GM21717 (cell line): ENCODE data around the gene GSTM5.
"Not testable (repeated sequence)": the region's sequence is repeated elsewhere in the genome, so short reads cannot be mapped to it uniquely, and the experiment has no call there.

Source experiments
- ATAC-seq: cut with Tn5 transposase; IDR thresholded peaks from one replicate; pipeline ENCODE4 v1.9.1; 2021; ENCODE audit warnings: mild to moderate bottlenecking, moderate library complexity; ENCODE audit not compliant: unreplicated experiment

The GSTM5 gene

DNA sequence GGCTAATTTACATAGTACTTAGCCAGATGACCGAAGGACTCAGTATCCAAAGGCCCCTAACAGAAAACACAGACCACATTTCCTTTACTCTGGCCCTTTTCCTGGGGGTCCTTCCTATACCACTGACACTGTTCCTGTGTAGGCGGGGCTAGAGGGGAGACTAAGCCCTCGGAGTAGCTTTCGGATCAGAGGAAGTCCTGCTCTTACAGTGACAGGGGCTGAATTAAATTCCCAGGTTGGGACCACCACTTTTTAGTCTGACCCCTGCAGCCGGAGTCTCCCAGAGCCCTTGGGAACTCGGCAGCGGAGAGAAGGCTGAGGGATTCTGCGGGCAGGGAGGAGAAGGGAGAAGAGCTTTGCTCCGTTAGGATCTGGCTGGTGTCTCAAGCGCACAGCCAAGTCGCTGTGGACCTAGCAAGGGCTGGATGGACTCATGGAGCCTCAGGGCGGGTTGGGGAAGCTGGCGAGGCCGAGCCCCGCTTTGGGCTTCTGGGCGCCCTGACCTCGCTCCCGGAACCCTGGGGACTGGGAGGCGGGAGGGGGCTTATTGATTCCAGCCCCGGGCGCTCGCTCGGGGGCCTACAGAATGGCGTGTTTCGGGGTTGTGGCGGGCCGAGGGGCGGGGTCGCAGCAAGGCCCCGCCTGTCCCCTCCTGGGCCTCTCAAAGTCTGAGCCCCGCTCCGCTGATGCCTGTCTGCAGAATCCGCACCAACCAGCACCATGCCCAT lies at the start of gene GSTM5:
Gene GSTM5, plus strand, starts transcription at position 659 of the 728 bp plus-strand sequence. Its CDS starts 62 bp downstream, at position 721.
- not testable (repeated sequence) for ATAC-seq

DNA sequence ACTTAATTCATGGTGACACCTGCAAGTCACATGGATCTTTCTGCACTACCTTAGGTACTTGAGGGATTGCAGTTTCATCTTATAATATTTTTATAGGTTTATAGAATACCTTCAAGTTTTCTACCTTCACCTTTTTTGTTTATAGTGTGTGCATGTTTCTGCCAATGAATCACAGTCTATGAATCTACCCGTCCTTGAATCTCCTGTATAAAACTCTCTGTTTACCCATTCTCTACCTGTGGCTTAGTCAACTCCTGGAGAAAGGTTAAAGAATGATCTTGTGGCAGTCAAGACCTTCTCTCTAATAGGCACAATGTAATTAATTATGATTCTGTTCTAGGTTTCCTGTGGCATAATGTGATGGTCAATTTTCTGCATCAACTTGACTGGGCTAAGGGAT lies 47.4 kb upstream of the GSTM5 start:
- ATAC-seq: no peak

DNA sequence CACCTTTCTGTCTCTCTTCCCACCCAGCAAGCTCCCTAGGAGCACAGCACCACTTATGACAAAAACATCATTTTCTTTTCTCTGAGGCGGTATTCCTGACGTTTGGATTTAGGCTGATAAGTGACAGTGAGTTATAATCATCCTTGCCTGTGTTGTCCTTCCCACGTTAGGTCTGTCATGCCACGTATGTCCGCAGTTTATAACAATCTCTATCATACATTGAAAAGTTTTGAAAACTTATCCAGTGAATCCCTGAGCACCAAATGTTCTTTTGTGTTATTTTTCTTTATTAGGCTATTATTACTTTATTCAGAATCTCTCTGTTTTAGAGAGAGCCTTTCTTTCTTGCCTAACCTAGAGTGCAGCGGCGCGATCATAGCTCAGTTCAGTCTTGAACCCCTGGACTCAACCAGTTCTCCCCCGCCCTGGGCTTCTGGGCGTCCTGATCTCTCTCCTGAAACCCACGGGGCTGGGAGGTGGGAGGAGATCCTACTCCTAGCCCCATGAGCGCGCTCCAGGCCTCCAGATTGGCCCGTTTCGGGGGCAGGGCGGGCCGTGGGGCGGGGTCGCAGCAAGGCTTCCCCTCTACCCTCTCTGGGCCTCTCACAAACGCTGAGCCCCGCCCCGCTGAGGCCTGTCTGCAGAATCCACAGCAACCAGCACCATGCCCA lies 44.5 kb upstream of the GSTM5 start, which contains the start of gene GSTM2:
Gene GSTM2, plus strand, starts transcription at position 606 of the 671 bp plus-strand sequence. Its CDS starts 59 bp downstream, at position 665.
- ATAC-seq: peak; percentile 80

DNA sequence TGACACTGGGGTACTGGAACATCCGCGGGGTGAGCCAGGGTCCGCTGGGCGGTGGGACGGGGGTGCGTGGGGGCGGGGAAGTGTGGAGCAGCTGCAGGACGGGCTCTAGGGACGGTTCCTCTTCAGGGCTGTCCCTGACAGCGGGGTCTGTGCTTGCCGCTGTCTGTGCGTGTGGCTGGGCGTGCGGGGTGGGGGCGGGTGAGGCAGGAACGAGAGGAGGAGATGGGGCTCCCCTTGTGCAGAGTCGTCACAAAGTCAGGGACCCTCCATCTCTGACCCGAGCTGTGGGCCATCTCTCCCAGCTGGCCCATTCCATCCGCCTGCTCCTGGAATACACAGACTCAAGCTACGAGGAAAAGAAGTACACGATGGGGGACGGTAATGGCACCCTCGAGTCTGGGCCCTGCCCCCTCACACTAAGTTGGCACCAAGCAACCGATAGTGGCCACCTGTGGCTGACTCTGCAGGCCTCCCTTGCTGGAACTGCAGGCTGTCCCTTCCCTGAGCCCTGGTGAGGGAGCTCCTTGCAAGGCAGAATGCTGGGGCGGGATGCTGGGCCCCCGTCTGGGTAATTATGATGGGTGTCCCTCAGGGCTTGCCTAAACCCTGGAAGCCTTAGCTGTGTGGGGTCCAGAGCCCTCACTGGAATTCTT lies 43.8 kb upstream of the GSTM5 start:
- ATAC-seq: no peak

DNA sequence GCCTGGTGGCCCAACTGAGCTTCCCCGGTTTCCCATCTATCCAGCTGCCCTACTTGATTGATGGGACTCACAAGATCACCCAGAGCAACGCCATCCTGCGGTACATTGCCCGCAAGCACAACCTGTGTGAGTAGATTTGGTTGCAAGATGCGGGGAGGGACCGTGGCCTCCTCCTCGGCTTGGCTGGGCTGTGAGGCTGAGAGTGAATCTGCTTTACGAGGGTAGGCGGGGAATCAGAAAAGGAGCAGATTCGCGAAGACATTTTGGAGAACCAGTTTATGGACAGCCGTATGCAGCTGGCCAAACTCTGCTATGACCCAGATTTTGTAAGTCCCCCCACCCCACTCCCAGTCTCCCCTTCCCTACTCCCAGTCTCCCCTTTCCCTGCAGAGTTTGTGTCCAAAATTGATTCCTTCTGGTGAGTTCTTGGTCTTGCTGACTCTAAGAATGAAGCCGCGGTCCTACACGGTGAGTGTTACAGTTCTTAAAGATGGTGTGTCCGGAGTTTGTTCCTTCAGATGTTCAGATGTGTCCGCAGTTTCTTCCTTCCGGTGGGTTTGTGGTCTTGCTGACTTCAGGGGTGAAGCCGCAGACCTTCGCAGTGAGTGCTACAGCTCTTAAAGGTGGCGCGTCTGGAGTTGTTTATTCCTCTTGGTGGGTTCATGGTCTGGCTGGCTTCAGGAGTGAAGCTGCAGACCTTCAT lies 42.7 kb upstream of the GSTM5 start:
- no peak for ATAC-seq

DNA sequence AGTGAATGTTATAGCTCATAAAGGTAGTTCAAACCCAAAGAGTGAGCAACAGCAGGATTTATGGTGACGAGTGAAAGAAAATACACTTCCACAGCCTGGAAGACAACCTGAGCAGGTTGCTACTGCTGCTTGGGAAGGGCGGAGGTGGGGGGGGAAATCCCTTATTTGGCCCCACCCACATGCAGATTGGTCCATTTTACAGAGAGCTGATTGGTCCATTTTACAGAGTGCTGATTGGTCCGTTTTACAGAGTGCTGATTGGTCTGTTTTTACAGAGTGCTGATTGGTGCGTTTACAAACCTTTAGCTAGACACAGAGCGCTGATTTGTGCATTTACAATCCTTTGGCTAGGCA lies 42.1 kb upstream of the GSTM5 start:
- not testable (repeated sequence) for ATAC-seq

DNA sequence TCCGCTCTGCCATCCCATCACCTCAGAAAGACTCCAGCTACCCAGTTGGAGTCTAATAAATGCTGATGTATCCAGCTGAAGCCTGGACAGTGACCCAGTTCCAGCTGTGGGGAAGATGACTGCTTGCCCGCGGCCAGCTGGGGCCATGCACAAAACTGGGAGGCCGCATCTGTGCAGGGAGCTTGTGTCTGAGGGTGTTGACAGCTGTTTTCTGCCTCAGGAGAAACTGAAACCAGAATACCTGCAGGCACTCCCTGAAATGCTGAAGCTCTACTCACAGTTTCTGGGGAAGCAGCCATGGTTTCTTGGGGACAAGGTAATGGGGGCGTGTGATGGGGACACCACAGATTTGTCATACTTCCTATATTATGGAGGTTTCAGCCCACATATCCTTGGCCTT lies 41.0 kb upstream of the GSTM5 start:
- no peak for ATAC-seq

DNA sequence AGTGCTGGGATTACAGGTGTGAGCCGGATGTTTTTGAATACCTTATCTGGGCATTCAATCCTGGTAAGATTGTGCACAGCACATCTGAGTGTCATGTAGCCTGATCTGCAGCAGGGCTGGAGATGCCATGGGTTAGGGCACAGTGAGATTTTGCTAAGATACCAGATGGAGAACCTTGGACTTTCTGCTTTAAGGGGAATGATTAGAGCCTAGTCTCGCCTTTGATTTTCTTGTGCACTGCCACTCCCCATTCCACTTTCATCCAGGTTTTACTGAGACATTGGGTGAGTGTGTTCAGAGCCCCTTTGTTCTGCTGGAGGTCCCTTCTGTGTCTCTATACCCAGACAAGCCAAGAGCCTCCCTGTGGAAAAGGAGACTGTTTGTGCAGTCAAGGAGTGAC lies 38.2 kb upstream of the GSTM5 start:
- ATAC-seq: not testable (repeated sequence)

DNA sequence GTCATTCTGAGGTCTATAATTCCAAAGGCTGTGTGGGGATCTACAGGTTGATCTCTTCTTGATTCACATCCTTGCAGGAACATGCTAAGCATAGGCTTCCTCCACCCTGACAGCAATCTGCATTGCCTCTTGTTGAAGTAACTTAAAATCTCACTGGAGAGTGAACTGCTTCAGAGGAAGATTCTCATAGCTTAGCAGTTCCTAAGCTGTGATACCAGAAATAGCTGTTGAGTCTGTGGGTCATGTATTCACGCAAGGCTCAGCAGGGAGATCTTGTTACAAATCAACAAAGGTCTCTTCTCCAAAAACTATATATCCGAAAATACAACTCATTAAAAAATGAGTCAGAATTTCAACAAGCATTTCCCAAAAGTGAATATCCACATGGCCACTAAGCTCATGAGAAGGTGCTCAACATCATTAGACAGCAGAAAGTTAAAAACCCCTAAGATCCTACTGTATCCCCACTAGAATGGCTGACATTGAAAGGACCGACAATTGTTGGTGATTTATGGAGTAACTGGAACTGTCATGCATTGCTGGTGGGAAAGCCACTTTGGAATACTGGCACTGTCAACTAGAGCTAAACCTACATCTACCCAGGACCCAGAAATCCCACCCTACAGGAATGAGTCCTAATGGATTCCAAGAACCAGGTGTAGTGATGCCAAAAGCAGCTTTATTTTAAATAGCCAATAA lies 35.2 kb upstream of the GSTM5 start:
- not testable (repeated sequence) for ATAC-seq

DNA sequence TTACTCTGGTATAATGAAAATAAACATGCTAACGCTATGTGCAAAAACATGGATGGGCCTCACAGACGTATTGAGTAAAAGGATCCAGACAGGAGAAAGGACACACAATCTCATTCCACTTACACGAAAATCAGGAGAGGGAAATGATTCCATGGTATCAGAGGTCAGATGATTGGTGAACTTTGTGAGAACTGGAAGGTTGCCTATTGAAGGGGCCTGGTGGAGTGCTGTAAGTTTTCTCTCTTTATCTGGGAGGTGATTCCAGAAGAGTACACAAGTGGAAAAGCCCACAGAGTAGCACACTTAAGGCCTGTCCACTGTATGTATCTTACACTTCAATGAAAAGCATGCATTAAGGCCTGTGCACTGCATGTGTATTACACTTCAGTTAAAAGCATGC lies 34.6 kb upstream of the GSTM5 start:
- no peak for ATAC-seq

DNA sequence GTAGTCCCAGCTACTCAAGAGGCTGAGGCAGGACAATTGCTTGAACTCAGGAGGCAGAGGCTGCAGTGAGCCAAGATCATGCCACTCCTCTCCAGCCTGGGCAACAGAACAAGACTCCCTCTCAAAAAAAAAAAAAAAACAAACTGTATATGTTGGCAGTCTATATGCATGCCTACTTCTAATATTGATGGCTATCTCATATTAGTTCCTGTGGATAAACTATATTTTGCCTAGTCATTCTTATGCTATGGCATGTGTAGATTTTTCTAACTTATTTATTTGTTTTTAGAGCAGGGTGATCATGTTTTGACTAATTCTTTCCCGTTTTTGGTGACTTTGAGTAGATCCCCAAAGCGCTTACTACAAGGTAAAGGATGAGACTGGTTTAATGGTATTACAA lies 33.4 kb upstream of the GSTM5 start:
- not testable (repeated sequence) for ATAC-seq

DNA sequence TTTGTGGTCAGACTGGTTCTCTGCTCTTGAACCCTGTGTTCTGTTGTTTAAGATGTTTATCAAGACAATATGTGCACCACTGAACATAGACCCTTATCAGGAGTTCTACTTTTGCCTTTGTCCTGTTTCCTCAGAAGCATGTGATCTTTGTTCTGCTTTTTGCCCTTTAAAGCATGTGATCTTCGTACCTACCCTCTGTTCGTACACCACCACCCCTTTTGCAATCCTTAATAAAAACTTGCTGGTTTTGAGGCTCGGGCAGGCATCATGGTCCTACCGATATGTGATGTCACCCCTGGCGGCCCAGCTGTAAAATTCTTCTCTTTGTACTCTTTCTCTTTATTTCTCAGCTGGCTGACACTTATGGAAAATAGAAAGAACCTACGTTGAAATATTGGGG lies 27.3 kb upstream of the GSTM5 start:
- not testable (repeated sequence) for ATAC-seq

DNA sequence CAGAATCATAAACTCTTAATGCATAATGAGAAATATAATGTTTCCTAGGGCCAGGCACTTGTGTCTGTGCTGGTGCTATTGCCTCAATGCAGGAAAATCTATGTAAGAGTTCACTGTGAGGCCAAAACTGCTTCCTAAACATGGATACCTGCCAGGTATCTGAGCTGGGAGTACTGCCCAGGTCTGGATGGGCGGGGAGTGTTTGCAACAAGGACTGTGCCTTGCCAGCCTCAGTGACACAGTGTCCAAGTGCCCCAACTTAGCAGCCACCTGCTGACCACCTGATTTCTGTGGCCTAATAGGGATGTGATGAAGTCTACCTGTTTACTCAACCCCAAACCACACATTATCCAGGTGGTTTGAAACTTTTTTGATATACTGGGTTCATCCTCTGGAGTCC lies 26.7 kb upstream of the GSTM5 start:
- not testable (repeated sequence) for ATAC-seq

DNA sequence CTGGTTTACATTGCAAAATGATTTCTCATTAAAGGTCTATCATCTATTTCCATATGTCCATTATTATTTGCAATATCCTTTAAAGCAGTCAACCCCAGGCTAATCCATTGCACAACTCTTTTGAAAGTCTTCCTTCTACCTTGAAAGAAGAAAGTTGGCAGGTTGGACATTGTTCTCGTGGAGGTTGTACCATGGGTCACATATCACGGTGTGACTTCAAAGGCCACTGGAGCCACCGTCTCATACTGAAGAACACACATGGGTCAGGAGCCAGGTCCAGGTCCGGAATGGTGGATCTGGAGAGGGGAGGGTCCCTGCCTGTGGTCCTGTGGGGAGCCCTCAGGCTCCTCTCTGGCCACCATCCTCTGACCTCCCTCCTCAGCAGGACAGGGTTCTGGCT lies 26.2 kb upstream of the GSTM5 start:
- not testable (repeated sequence) for ATAC-seq

DNA sequence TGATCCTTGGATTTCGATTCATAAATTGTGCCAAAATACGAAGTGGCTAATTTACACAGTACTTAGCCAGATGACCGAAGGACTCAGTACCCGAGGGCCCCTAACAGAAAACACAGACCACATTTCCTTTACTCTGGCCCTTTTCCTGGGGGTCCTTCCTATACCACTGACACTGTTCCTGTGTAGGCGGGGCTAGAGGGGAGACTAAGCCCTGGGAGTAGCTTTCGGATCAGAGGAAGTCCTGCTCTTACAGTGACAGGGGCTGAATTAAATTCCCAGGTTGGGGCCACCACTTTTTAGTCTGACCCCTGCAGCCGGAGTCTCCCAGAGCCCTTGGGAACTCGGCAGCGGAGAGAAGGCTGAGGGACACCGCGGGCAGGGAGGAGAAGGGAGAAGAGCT lies 24.9 kb upstream of the GSTM5 start:
- ATAC-seq: peak; percentile 12

DNA sequence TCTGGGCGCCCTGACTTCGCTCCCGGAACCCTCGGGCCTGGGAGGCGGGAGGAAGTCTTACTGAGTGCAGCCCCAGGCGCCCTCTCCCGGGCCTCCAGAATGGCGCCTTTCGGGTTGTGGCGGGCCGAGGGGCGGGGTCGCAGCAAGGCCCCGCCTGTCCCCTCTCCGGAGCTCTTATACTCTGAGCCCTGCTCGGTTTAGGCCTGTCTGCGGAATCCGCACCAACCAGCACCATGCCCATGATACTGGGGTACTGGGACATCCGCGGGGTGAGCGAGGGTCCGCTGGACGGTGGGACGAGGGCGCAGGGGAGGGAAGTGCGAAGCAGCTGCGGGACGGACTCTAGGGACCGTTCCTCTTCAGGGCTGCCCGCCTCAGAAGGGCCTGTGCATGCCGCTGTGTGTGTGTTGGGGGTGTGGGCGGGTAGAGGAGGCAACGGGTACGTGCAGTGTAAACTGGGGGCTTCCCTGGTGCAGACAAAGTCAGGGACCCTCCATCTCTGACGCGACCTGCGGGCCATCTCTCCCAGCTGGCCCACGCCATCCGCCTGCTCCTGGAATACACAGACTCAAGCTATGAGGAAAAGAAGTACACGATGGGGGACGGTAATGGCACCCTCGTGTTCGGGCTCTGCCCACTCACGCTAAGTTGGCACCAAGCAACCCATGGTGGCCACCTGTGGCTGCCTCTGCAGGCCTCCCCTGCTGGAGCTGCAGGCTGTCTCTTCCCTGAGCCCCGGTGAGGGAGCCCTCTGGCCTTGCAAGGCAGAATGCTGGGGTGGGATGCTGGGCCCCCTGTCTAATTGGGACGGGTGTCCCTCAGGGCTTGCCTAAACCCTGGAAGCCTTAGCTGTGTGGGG lies 24.2 kb upstream of the GSTM5 start, which contains the start of gene GSTM1:
Gene GSTM1, plus strand, starts transcription at position 177 of the 859 bp plus-strand sequence. Its CDS starts 57 bp downstream, at position 234.
- peak; percentile 79 for ATAC-seq

DNA sequence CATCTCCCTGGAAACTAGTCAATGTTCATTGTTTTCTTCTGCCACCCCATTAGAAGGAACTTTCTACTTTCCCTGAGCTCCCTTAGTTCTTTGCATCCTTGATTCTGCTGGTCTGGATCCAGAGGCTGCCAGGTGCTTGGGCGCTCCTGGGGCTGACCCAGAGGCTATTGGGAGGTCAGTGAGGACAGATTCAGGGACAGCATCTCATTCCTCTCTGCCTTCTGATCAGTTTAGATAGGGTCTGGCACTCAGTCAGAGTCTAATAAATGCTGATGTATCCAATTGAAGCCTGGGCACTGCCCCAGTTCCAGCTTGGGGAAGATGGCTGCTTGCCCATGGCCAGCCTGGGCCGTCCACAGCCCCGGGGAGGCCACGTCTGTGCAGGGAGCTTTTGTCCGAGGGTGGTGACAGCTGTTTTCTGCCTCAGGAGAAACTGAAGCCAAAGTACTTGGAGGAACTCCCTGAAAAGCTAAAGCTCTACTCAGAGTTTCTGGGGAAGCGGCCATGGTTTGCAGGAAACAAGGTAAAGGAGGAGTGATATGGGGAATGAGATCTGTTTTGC lies 22.1 kb upstream of the GSTM5 start:
- no peak for ATAC-seq

DNA sequence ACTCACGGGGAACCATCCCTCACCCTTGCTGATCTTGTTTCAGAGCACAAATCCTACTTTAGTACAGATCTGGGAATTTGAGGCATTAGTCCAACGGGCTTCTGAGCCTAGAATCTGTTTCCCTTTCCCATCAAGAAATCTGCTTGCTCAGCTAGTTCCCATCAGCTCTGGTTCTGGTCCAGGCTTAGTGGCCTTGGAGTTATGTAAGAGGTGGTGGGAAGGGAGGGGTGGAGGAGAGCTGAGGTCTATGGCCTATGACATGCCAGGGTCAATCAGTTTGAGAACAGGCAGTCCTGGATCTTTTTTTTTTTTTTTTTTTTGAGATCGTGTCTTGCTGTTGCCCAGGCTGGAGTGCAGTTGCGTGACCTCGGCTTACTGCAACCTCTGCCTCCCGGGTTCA lies 20.3 kb upstream of the GSTM5 start:
- ATAC-seq: no peak

DNA sequence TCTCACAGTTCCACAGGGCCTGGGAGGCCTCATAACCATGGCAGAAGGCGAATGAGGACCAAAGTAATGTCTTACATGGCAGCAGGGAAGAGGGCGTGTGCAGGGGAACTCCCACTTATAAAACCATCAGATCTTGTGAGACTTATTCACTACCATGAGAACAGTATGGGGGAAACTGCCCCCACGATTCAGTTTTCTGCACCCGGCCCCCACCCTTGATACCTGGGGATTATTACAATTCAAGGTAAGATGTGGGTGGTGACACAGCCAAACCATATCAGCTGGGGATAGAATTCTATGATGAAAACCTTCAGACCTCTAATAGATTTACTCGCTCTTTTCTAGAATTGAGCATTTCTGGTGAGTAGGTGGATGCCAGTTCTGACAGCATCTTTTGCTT lies 17.7 kb upstream of the GSTM5 start:
- ATAC-seq: not testable (repeated sequence)
